GM23338 (cell line): ENCODE results near the gene DUS4L. TPM values are rescaled to one million over a fixed set of nuclear protein-coding genes. Genes with fewer than 3 reads are reported as not detected.

ENCODE experiments used
- ATAC-seq: fragments of 200-7000 bp; cut with Tn5 transposase; 3 replicates; pipeline ENCODE4 v1.9.1; 2020
- DNase-seq: peaks from one replicate; pipeline ENCODE4 v3.0.0-alpha.2; 2015; ENCODE audit warnings: low spot score
- H2AFZ ChIP-seq: fragments of 200-600 bp; sonication (generic); 2 replicates; pipeline ENCODE4 v1.8.0; 2016; ENCODE audit warnings: antibody characterized with exemption, mild to moderate bottlenecking, moderate library complexity
- H3F3A ChIP-seq: fragments of 200-600 bp; sonication (generic); replicated peaks from 2 replicates; pipeline ENCODE4 v1.8.0; 2017; ENCODE audit warnings: antibody characterized with exemption, mixed run types, low read depth
- H3K27ac ChIP-seq: fragments of 200-600 bp; sonication (generic); 2 replicates; pipeline ENCODE4 v1.6.1; 2016; ENCODE audit warnings: low read depth
- H3K27me3 ChIP-seq: fragments of 200-600 bp; sonication (generic); 2 replicates; pipeline ENCODE4 v1.8.0; 2016; ENCODE audit warnings: mild to moderate bottlenecking, mixed run types, moderate library complexity; ENCODE audit not compliant: insufficient read depth
- H3K36me3 ChIP-seq: fragments of 200-600 bp; sonication (generic); 2 replicates; pipeline ENCODE4 v1.8.0; 2016; ENCODE audit warnings: mild to moderate bottlenecking; ENCODE audit not compliant: insufficient read depth
- H3K4me1 ChIP-seq: fragments of 200-600 bp; sonication (generic); 2 replicates; pipeline ENCODE4 v1.8.0; 2016; ENCODE audit warnings: mild to moderate bottlenecking, moderate library complexity; ENCODE audit not compliant: insufficient read depth
- H3K4me2 ChIP-seq: fragments of 200-600 bp; sonication (generic); 2 replicates; pipeline ENCODE4 v1.7.1; 2017; ENCODE audit warnings: mixed run types
- H3K4me3 ChIP-seq: fragments of 200-600 bp; sonication (generic); 2 replicates; pipeline ENCODE4 v1.6.1; 2016; ENCODE audit warnings: mixed run types
- H3K79me2 ChIP-seq: fragments of 200-600 bp; sonication (generic); replicated peaks from 2 replicates; pipeline ENCODE4 v1.8.0; 2017; ENCODE audit warnings: mild to moderate bottlenecking; ENCODE audit not compliant: insufficient read depth
- H3K9me2 ChIP-seq: fragments of 200-600 bp; sonication (generic); 2 replicates; pipeline ENCODE4 v1.8.0; 2017; ENCODE audit not compliant: insufficient read depth
- H4K20me1 ChIP-seq: fragments of 200-600 bp; sonication (generic); replicated peaks from 2 replicates; pipeline ENCODE4 v1.8.0; 2017; ENCODE audit warnings: mild to moderate bottlenecking; ENCODE audit not compliant: insufficient read depth
- H3K27ac Mint-ChIP-seq: 2 replicates; pipeline ENCODE4 v1.8.0; 2020; ENCODE audit warnings: inconsistent platforms, mild to moderate bottlenecking, moderate library complexity, mixed read lengths
- H3K27me3 Mint-ChIP-seq: 3 replicates; pipeline ENCODE4 v1.8.0; 2022; ENCODE audit warnings: low read depth, mild to moderate bottlenecking, moderate library complexity, mixed read lengths, inconsistent platforms; ENCODE audit not compliant: insufficient read depth, poor library complexity
- H3K36me3 Mint-ChIP-seq: 3 replicates; pipeline ENCODE4 v1.8.0; 2021; ENCODE audit warnings: low read depth, mild to moderate bottlenecking, inconsistent platforms, moderate library complexity, mixed read lengths
- H3K4me1 Mint-ChIP-seq: 3 replicates; pipeline ENCODE4 v1.8.0; 2020; ENCODE audit warnings: mild to moderate bottlenecking, inconsistent platforms, mixed read lengths
- H3K4me3 Mint-ChIP-seq: 3 replicates; pipeline ENCODE4 v1.8.0; 2021; ENCODE audit warnings: moderate library complexity, mild to moderate bottlenecking, inconsistent platforms, mixed read lengths
- H3K9me3 Mint-ChIP-seq: 3 replicates; pipeline ENCODE4 v1.8.0; 2020; ENCODE audit warnings: moderate library complexity, mild to moderate bottlenecking, inconsistent platforms, mixed read lengths
- CREB1 ChIP-seq: fragments of 250-450 bp; sonication (Bioruptor Pico); IDR thresholded peaks from 2 replicates; pipeline ENCODE4 v1.5.0; 2020; ENCODE audit warnings: low read depth, mild to moderate bottlenecking, moderate library complexity
- EZH2 ChIP-seq: fragments of 200-600 bp; sonication (generic); IDR thresholded peaks from one replicate; pipeline ENCODE4 v1.8.0; 2017; ENCODE audit warnings: antibody characterized with exemption, mild to moderate bottlenecking, low read depth; ENCODE audit not compliant: unreplicated experiment
- EZH2phosphoT487 ChIP-seq: fragments of 200-600 bp; sonication (generic); IDR thresholded peaks from one replicate; pipeline ENCODE4 v1.8.1; 2018; ENCODE audit warnings: antibody characterized with exemption; ENCODE audit not compliant: unreplicated experiment
- JUNB ChIP-seq: IDR thresholded peaks from one replicate; pipeline ENCODE4 v1.6.1; 2016; ENCODE audit warnings: antibody characterized with exemption; ENCODE audit not compliant: unreplicated experiment
- NANOG ChIP-seq: IDR thresholded peaks from 2 replicates; pipeline ENCODE4 v1.6.1; 2016; ENCODE audit warnings: antibody characterized with exemption, borderline replicate concordance
- POLR2AphosphoS5 ChIP-seq: IDR thresholded peaks from 2 replicates; pipeline ENCODE4 v1.6.1; 2016; ENCODE audit warnings: antibody characterized with exemption, low read depth
- STAT1 ChIP-seq: IDR thresholded peaks from one replicate; pipeline ENCODE4 v1.6.1; 2016; ENCODE audit warnings: antibody characterized with exemption; ENCODE audit not compliant: unreplicated experiment
- ZNF114 ChIP-seq: fragments of 250-450 bp; sonication (Bioruptor Pico); IDR thresholded peaks from 2 replicates; pipeline ENCODE4 v1.5.0; 2020; ENCODE audit warnings: mild to moderate bottlenecking, moderate library complexity
- ZNF331 ChIP-seq: fragments of 250-450 bp; sonication (Bioruptor Pico); IDR thresholded peaks from 2 replicates; pipeline ENCODE4 v1.5.0; 2020; ENCODE audit warnings: low read depth, mild to moderate bottlenecking, moderate library complexity
- polyA plus RNA-seq: library from polyadenylated mRNA; unstranded; fragments of >200 nt; fragmentation: Nextera tagmentation; extraction: Ambion mirVana; gene quantifications from 2 replicates; pipeline ENCODE4 v1.2.1, GENCODE V29; 2016
- total RNA-seq: library from RNA; depleted of rRNA; stranded (reverse); fragments of >200 nt; shearing (Covaris generic); gene quantifications from 2 replicates; pipeline ENCODE4 v1.2.3, GENCODE V29; 2014
- TF ChIP-seq, protein P1 (sequence below): IDR thresholded peaks from 2 replicates; pipeline ENCODE4 v1.6.1; 2016; ENCODE audit warnings: antibody characterized with exemption
- TF ChIP-seq, protein P2 (sequence below), 2 experiments: fragments of 200-600 bp in 1 of 2; sonication (generic) in 1 of 2; conservative IDR thresholded peaks; 2 replicates each; pipeline versions ENCODE4 v1.5.1 to v1.6.1; 2016 to 2017; ENCODE audit warnings: antibody characterized with exemption in 2 of 2, low read depth in 2 of 2, mild to moderate bottlenecking in 2 of 2, moderate library complexity in 1 of 2
- TF ChIP-seq, protein P3 (sequence below): IDR thresholded peaks from one replicate; pipeline ENCODE4 v1.6.1; 2018; ENCODE audit warnings: antibody characterized with exemption; ENCODE audit not compliant: unreplicated experiment
- TF ChIP-seq, protein P4 (sequence below): fragments of 250-450 bp; sonication (Bioruptor Pico); IDR thresholded peaks from 2 replicates; pipeline ENCODE4 v1.5.0; 2020; ENCODE audit warnings: mild to moderate bottlenecking, moderate library complexity

Gene DUS4L
- total and polyA plus RNA-seq, 2 experiments from 2014 or later = 16.7 to 22.9 TPM

DNA sequence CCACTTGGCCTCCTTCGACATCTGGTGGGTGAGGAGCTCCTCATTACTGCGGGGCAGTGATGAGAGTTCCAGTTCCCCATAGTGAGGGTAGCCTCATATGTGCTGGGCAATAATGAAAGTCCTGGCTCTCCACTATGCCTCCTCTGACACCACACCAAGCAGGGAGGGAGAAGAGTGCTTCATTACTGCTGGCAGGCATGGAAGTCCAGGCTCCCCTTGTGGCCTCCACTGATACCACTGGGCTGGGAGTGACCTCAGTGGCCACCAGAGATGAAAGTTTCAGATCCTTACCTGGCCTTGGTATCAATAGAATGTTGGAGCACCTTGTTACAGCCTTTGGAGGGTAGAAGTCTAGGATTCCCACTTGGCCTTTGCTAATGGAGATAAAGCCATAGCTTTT, 6.5 kb downstream of the DUS4L start:
- Mint-ChIP-seq H3K36me3 (peaks cover 18% of the 10 kb centered on the region), H3K4me3 (no peak overlapping the region), H3K9me3 (no peaks in the 10 kb centered on the region), H3K27ac (no peak overlapping the region), H3K27me3 (no peaks in the 10 kb centered on the region), H3K4me1 (no peaks in the 10 kb centered on the region)
- Histone ChIP-seq H3K79me2 (no peaks in the 10 kb centered on the region), H3K4me1 (no peaks in the 10 kb centered on the region), H3K9me2 (no peaks in the 10 kb centered on the region), H3K4me3 (no peak overlapping the region), H3F3A (no peaks in the 10 kb centered on the region), H4K20me1 (no peaks in the 10 kb centered on the region; the same call in 1 of the 2 replicates), H2AFZ (no peak overlapping the region), H3K27me3 (no peaks in the 10 kb centered on the region), H3K27ac (no peak overlapping the region), H3K4me2 (no peak overlapping the region), H3K36me3 (peaks cover 9% of the 10 kb centered on the region; the same call in 1 of the 2 replicates)
- TF ChIP-seq JUNB = no peak
- TF ChIP-seq, protein P1, sequence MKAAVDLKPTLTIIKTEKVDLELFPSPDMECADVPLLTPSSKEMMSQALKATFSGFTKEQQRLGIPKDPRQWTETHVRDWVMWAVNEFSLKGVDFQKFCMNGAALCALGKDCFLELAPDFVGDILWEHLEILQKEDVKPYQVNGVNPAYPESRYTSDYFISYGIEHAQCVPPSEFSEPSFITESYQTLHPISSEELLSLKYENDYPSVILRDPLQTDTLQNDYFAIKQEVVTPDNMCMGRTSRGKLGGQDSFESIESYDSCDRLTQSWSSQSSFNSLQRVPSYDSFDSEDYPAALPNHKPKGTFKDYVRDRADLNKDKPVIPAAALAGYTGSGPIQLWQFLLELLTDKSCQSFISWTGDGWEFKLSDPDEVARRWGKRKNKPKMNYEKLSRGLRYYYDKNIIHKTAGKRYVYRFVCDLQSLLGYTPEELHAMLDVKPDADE = no peak
- TF ChIP-seq, protein P2, sequence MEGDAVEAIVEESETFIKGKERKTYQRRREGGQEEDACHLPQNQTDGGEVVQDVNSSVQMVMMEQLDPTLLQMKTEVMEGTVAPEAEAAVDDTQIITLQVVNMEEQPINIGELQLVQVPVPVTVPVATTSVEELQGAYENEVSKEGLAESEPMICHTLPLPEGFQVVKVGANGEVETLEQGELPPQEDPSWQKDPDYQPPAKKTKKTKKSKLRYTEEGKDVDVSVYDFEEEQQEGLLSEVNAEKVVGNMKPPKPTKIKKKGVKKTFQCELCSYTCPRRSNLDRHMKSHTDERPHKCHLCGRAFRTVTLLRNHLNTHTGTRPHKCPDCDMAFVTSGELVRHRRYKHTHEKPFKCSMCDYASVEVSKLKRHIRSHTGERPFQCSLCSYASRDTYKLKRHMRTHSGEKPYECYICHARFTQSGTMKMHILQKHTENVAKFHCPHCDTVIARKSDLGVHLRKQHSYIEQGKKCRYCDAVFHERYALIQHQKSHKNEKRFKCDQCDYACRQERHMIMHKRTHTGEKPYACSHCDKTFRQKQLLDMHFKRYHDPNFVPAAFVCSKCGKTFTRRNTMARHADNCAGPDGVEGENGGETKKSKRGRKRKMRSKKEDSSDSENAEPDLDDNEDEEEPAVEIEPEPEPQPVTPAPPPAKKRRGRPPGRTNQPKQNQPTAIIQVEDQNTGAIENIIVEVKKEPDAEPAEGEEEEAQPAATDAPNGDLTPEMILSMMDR (conservative IDR thresholded peaks at IDR 0.05; ENCODE audit: low read depth in 2 of 2) = no peak
- TF ChIP-seq POLR2AphosphoS5 = no peak
- no peak for TF ChIP-seq ZNF114 (CRISPR knock-in tag)
- TF ChIP-seq, protein P3, sequence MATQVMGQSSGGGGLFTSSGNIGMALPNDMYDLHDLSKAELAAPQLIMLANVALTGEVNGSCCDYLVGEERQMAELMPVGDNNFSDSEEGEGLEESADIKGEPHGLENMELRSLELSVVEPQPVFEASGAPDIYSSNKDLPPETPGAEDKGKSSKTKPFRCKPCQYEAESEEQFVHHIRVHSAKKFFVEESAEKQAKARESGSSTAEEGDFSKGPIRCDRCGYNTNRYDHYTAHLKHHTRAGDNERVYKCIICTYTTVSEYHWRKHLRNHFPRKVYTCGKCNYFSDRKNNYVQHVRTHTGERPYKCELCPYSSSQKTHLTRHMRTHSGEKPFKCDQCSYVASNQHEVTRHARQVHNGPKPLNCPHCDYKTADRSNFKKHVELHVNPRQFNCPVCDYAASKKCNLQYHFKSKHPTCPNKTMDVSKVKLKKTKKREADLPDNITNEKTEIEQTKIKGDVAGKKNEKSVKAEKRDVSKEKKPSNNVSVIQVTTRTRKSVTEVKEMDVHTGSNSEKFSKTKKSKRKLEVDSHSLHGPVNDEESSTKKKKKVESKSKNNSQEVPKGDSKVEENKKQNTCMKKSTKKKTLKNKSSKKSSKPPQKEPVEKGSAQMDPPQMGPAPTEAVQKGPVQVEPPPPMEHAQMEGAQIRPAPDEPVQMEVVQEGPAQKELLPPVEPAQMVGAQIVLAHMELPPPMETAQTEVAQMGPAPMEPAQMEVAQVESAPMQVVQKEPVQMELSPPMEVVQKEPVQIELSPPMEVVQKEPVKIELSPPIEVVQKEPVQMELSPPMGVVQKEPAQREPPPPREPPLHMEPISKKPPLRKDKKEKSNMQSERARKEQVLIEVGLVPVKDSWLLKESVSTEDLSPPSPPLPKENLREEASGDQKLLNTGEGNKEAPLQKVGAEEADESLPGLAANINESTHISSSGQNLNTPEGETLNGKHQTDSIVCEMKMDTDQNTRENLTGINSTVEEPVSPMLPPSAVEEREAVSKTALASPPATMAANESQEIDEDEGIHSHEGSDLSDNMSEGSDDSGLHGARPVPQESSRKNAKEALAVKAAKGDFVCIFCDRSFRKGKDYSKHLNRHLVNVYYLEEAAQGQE = no peak
- no peak for TF ChIP-seq EZH2
- no peak for TF ChIP-seq STAT1
- no peak for TF ChIP-seq EZH2phosphoT487
- no peak for TF ChIP-seq CREB1
- TF ChIP-seq ZNF331 (CRISPR knock-in tag) = no peak
- TF ChIP-seq, protein P4, sequence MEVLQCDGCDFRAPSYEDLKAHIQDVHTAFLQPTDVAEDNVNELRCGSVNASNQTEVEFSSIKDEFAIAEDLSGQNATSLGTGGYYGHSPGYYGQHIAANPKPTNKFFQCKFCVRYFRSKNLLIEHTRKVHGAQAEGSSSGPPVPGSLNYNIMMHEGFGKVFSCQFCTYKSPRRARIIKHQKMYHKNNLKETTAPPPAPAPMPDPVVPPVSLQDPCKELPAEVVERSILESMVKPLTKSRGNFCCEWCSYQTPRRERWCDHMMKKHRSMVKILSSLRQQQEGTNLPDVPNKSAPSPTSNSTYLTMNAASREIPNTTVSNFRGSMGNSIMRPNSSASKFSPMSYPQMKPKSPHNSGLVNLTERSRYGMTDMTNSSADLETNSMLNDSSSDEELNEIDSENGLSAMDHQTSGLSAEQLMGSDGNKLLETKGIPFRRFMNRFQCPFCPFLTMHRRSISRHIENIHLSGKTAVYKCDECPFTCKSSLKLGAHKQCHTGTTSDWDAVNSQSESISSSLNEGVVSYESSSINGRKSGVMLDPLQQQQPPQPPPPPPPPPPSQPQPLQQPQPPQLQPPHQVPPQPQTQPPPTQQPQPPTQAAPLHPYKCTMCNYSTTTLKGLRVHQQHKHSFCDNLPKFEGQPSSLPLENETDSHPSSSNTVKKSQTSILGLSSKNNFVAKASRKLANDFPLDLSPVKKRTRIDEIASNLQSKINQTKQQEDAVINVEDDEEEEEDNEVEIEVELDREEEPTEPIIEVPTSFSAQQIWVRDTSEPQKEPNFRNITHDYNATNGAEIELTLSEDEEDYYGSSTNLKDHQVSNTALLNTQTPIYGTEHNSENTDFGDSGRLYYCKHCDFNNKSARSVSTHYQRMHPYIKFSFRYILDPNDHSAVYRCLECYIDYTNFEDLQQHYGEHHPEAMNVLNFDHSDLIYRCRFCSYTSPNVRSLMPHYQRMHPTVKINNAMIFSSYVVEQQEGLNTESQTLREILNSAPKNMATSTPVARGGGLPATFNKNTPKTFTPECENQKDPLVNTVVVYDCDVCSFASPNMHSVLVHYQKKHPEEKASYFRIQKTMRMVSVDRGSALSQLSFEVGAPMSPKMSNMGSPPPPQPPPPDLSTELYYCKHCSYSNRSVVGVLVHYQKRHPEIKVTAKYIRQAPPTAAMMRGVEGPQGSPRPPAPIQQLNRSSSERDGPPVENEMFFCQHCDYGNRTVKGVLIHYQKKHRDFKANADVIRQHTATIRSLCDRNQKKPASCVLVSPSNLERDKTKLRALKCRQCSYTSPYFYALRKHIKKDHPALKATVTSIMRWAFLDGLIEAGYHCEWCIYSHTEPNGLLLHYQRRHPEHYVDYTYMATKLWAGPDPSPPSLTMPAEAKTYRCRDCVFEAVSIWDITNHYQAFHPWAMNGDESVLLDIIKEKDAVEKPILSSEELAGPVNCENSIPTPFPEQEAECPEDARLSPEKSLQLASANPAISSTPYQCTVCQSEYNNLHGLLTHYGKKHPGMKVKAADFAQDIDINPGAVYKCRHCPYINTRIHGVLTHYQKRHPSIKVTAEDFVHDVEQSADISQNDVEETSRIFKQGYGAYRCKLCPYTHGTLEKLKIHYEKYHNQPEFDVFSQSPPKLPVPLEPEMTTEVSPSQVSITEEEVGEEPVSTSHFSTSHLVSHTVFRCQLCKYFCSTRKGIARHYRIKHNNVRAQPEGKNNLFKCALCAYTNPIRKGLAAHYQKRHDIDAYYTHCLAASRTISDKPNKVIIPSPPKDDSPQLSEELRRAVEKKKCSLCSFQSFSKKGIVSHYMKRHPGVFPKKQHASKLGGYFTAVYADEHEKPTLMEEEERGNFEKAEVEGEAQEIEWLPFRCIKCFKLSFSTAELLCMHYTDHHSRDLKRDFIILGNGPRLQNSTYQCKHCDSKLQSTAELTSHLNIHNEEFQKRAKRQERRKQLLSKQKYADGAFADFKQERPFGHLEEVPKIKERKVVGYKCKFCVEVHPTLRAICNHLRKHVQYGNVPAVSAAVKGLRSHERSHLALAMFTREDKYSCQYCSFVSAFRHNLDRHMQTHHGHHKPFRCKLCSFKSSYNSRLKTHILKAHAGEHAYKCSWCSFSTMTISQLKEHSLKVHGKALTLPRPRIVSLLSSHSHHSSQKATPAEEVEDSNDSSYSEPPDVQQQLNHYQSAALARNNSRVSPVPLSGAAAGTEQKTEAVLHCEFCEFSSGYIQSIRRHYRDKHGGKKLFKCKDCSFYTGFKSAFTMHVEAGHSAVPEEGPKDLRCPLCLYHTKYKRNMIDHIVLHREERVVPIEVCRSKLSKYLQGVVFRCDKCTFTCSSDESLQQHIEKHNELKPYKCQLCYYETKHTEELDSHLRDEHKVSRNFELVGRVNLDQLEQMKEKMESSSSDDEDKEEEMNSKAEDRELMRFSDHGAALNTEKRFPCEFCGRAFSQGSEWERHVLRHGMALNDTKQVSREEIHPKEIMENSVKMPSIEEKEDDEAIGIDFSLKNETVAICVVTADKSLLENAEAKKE = no peak
- TF ChIP-seq NANOG = no peak
- DNase-seq = no peak
- ATAC-seq = no peak
